Measurements from ENCODE around the gene CTSA.

- TF ChIP-seq CTCF (IDR thresholded peaks at IDR 0.05) (no peak), POLR2A (IDR thresholded peaks at IDR 0.05) (no peak)
Measured at GRCh38 chr20:45892049-45892825, 1.1 kb downstream of the CTSA start.
